ENCODE data around the gene SASH1.

DNA sequence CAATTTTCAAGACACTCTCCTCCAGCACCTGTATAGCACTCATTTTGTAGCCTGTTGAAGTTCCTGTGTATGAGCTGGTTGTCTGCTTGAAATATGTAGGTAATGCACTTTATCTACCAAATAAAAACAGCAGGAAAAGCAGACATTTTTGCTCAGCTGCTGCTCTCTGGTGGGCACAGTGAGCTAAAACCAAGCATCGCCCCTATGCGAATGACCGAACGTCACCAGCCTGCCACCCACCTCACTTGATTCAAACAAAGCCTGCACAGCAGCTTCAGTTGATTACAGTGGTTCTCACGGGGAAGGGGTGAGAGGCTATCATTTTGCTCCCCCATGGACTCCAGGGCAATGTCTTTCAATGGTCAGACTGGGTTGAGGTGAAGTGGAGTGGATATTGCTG lies 185.7 kb downstream of the SASH1 start:
- TF ChIP-seq ZNF274 (IDR thresholded peaks at IDR 0.05; ENCODE audit: low read depth, low read length) (no peak), YY1 (IDR thresholded peaks at IDR 0.05; ENCODE audit: insufficient read depth, insufficient read length) (no peak), SUZ12 (IDR thresholded peaks at IDR 0.05; ENCODE audit: extremely low read depth, insufficient read depth, insufficient read length) (no peak)
